IMR-90 (cell line): ENCODE data around the gene SPRR2E. TPM values are rescaled to one million over a fixed set of nuclear protein-coding genes. Genes with fewer than 3 reads are reported as not detected.

Experiments
- ATAC-seq: fragments of 200-7000 bp; cut with Tn5 transposase; 2 replicates; pipeline ENCODE4 v1.9.1; 2020; ENCODE audit warnings: low read depth, mild to moderate bottlenecking, moderate library complexity
- BruUV-seq: library from RNA; stranded (reverse); fragments of 400-500 nt; replicated peaks from 2 replicates; lab custom pipeline; 2021; lab: Mats Ljungman, UMichigan
- CTCF ChIA-PET: fragments of 300-600 bp; formaldehyde crosslinking; extraction: SDS; loops from one replicate; lab custom pipeline; 2021; ENCODE audit warnings: antibody characterized with exemption; lab: Yijun Ruan, JAX
- POLR2A ChIA-PET: fragments of 300-600 bp; sonication (Branson Sonifier 250); formaldehyde crosslinking; loops from one replicate; lab custom pipeline; 2022; ENCODE audit warnings: antibody characterized with exemption; ENCODE audit not compliant: unreplicated experiment; lab: Charles Lee
- DNase-seq: peaks from one replicate; pipeline ENCODE4 v3.0.0; 2013
- H2AFZ ChIP-seq: replicated peaks from 2 replicates; pipeline ENCODE3; 2013; ENCODE audit warnings: low read length, mild to moderate bottlenecking; ENCODE audit not compliant: poor library complexity
- H2AK5ac ChIP-seq: 2 replicates; pipeline ENCODE4 v1.6.1; 2013; ENCODE audit warnings: low read depth, low read length, inconsistent platforms
- H2AK9ac ChIP-seq: replicated peaks from 2 replicates; pipeline ENCODE3; 2013; ENCODE audit warnings: mild to moderate bottlenecking, low read depth, low read length, moderate library complexity; ENCODE audit not compliant: poor library complexity
- H2BK120ac ChIP-seq: 2 replicates; pipeline ENCODE4 v1.6.1; 2013; ENCODE audit warnings: low read depth, low read length, inconsistent platforms
- H2BK15ac ChIP-seq: 3 replicates; pipeline ENCODE4 v1.6.1; 2013; ENCODE audit warnings: low read depth, low read length, inconsistent platforms
- H2BK20ac ChIP-seq: 2 replicates; pipeline ENCODE4 v1.6.1; 2013; ENCODE audit warnings: low read depth, mild to moderate bottlenecking, inconsistent platforms, low read length, moderate library complexity
- H2BK5ac ChIP-seq: 2 replicates; pipeline ENCODE4 v1.6.1; 2013; ENCODE audit warnings: mild to moderate bottlenecking, low read depth, low read length, inconsistent platforms; ENCODE audit not compliant: poor library complexity, severe bottlenecking
- H3K14ac ChIP-seq: replicated peaks from 2 replicates; pipeline ENCODE4 v1.6.1; 2013; ENCODE audit warnings: low read depth, low read length, inconsistent platforms
- H3K18ac ChIP-seq: 2 replicates; pipeline ENCODE4 v1.6.1; 2013; ENCODE audit warnings: low read depth, low read length, control low read depth
- H3K23ac ChIP-seq: 2 replicates; pipeline ENCODE4 v1.6.1; 2013; ENCODE audit warnings: low read depth, low read length, inconsistent platforms
- H3K27ac ChIP-seq: 2 replicates; pipeline ENCODE4 v1.5.1; 2013; ENCODE audit warnings: mild to moderate bottlenecking, control low read depth, low read length; ENCODE audit not compliant: insufficient read depth
- H3K27me3 ChIP-seq: 2 replicates; pipeline ENCODE4 v1.6.1; 2013; ENCODE audit warnings: low read length; ENCODE audit not compliant: control insufficient read depth, insufficient read depth
- H3K36me3 ChIP-seq: 2 replicates; pipeline ENCODE4 v1.6.1; 2013; ENCODE audit warnings: low read length, mixed read lengths; ENCODE audit not compliant: control insufficient read depth, insufficient read depth
- H3K4ac ChIP-seq: 2 replicates; pipeline ENCODE4 v1.6.1; 2013; ENCODE audit warnings: low read depth, low read length, inconsistent platforms
- H3K4me1 ChIP-seq: 2 replicates; pipeline ENCODE4 v1.6.1; 2013; ENCODE audit warnings: low read length, mixed read lengths; ENCODE audit not compliant: control insufficient read depth, insufficient read depth
- H3K4me2 ChIP-seq: 2 replicates; pipeline ENCODE4 v1.6.1; 2013; ENCODE audit warnings: low read depth, mild to moderate bottlenecking, control low read depth, low read length, moderate library complexity
- H3K4me3 ChIP-seq: 2 replicates; pipeline ENCODE4 v1.5.1; 2013; ENCODE audit warnings: low read depth, mild to moderate bottlenecking, control low read depth, low read length, moderate library complexity; ENCODE audit not compliant: insufficient read depth
- H3K56ac ChIP-seq: 2 replicates; pipeline ENCODE4 v1.6.1; 2013; ENCODE audit warnings: low read length, inconsistent platforms; ENCODE audit not compliant: insufficient read depth; ENCODE audit errors: extremely low read depth
- H3K79me1 ChIP-seq, 2 experiments: 2 replicates each; pipeline ENCODE4 v1.6.1; 2013; ENCODE audit warnings: low read length in 2 of 2, inconsistent platforms in 1 of 2, low read depth in 1 of 2
- H3K9ac ChIP-seq: 2 replicates; pipeline ENCODE4 v1.6.1; 2013; ENCODE audit warnings: low read depth, low read length, control low read depth
- H3K9me1 ChIP-seq: 2 replicates; pipeline ENCODE4 v1.6.1; 2013; ENCODE audit warnings: low read length, inconsistent platforms; ENCODE audit not compliant: insufficient read depth
- H3K9me3 ChIP-seq: 2 replicates; pipeline ENCODE4 v1.6.1; 2013; ENCODE audit warnings: low read length; ENCODE audit not compliant: control insufficient read depth, insufficient read depth
- H4K20me1 ChIP-seq: 2 replicates; pipeline ENCODE4 v1.6.1; 2013; ENCODE audit warnings: low read length, inconsistent platforms; ENCODE audit not compliant: insufficient read depth
- H4K5ac ChIP-seq: 2 replicates; pipeline ENCODE4 v1.6.1; 2013; ENCODE audit warnings: mild to moderate bottlenecking, low read depth, low read length, control low read depth
- H4K8ac ChIP-seq, 2 experiments: 2 replicates each; pipeline ENCODE4 v1.6.1; 2013; ENCODE audit warnings: low read depth in 2 of 2, low read length in 2 of 2, control low read depth in 1 of 2, inconsistent platforms in 1 of 2
- H4K91ac ChIP-seq: 2 replicates; pipeline ENCODE4 v1.6.1; 2013; ENCODE audit warnings: low read depth, low read length, inconsistent platforms; ENCODE audit not compliant: insufficient read depth
- BHLHE40 ChIP-seq: fragments of 150-350 bp; IDR thresholded peaks from 2 replicates; pipeline ENCODE4 v1.6.1; 2016; ENCODE audit warnings: mild to moderate bottlenecking, low read depth, low read length
- CEBPB ChIP-seq: IDR thresholded peaks from 2 replicates; pipeline ENCODE4 v1.6.1; 2012; ENCODE audit warnings: low read depth, low read length, improper control_type of control experiment
- CHD1 ChIP-seq: IDR thresholded peaks from 2 replicates; pipeline ENCODE4 v1.6.1; 2012; ENCODE audit warnings: low read depth, low read length, improper control_type of control experiment
- CTCF ChIP-seq: conservative IDR thresholded peaks from 2 replicates; pipeline ENCODE4 v1.5.1; 2012; ENCODE audit warnings: mild to moderate bottlenecking, low read depth, low read length, improper control_type of control experiment
- FOS ChIP-seq: fragments of 150-350 bp; IDR thresholded peaks from 2 replicates; pipeline ENCODE4 v1.6.1; 2016; ENCODE audit warnings: low read depth, low read length
- MAFK ChIP-seq: IDR thresholded peaks from 2 replicates; pipeline ENCODE4 v1.6.1; 2012; ENCODE audit warnings: low read depth, low read length, improper control_type of control experiment
- MAZ ChIP-seq: IDR thresholded peaks from 2 replicates; pipeline ENCODE4 v1.6.1; 2012; ENCODE audit warnings: low read depth, mild to moderate bottlenecking, low read length, improper control_type of control experiment, moderate library complexity, borderline replicate concordance
- MXI1 ChIP-seq: IDR thresholded peaks from 2 replicates; pipeline ENCODE4 v1.6.1; 2012; ENCODE audit warnings: low read depth, mild to moderate bottlenecking, low read length, moderate library complexity, borderline replicate concordance
- NFE2L2 ChIP-seq: fragments of 150-350 bp; IDR thresholded peaks from 2 replicates; pipeline ENCODE4 v1.6.1; 2016; ENCODE audit warnings: low read depth, mild to moderate bottlenecking, low read length
- POLR2A ChIP-seq: IDR thresholded peaks from 2 replicates; pipeline ENCODE4 v1.6.1; 2012; ENCODE audit warnings: mild to moderate bottlenecking, low read depth, low read length
- RAD21 ChIP-seq: IDR thresholded peaks from 2 replicates; pipeline ENCODE4 v1.6.1; 2012; ENCODE audit warnings: low read length, improper control_type of control experiment
- RCOR1 ChIP-seq: IDR thresholded peaks from 2 replicates; pipeline ENCODE4 v1.6.1; 2012; ENCODE audit warnings: mild to moderate bottlenecking, low read length, improper control_type of control experiment; ENCODE audit not compliant: insufficient replicate concordance
- RFX5 ChIP-seq: IDR thresholded peaks from 2 replicates; pipeline ENCODE4 v1.8.0; 2012; ENCODE audit warnings: low read depth, mild to moderate bottlenecking, low read length, moderate library complexity
- SMC3 ChIP-seq: fragments of 150-350 bp; IDR thresholded peaks from 2 replicates; pipeline ENCODE4 v1.6.1; 2016; ENCODE audit warnings: low read depth, mild to moderate bottlenecking, antibody characterized with exemption, low read length, moderate library complexity
- WGBS, 2 experiments: methylation state at CpG; one replicate each; pipeline versions ENCODE4 v1.1.5 to v1.1.7; 2013; ENCODE audit warnings: missing lambda C conversion rate in 2 of 2; ENCODE audit not compliant: insufficient read length in 1 of 2; ENCODE audit errors: extremely low coverage in 2 of 2; 5-methylcytosine and 5-hydroxymethylcytosine counted together
- dilution Hi-C: fragments of 300-500 bp; cut with HindIII; formaldehyde crosslinking; loops from one replicate; pipeline ENCODE4 v1.14.3; 2018; ENCODE audit warnings: low sequenced_read_pairs; ENCODE audit not compliant: unreplicated experiment
- in situ Hi-C: fragments of 300-500 bp; cut with MboI; formaldehyde crosslinking; loops from 3 replicates; pipeline ENCODE4 v1.14.3; 2019; ENCODE audit warnings: low sequenced_read_pairs, inconsistent platforms, mixed read lengths
- intact Hi-C: fragments of 100-400 bp; cut with micrococcal nuclease; formaldehyde crosslinking; loops from 2 replicates; pipeline ENCODE4 v1.10.0; 2022
- polyA plus RNA-seq, 3 experiments: library from polyadenylated mRNA; depleted of rRNA; stranded (reverse); fragments of >200 nt; gene quantifications; 2 replicates each; pipeline ENCODE4 v1.2.3, GENCODE V29; 2012; ENCODE audit warnings: low replicate concordance in 1 of 3
- total RNA-seq: library from RNA; depleted of rRNA; stranded (reverse); fragments of >200 nt; gene quantifications from 2 replicates; pipeline ENCODE4 v1.2.3, GENCODE V29; 2012
- TF ChIP-seq, protein P1 (sequence below): fragments of 150-350 bp; IDR thresholded peaks from 2 replicates; pipeline ENCODE4 v1.6.1; 2016; ENCODE audit warnings: low read depth, mild to moderate bottlenecking, low read length, moderate library complexity, borderline replicate concordance
- TF ChIP-seq, protein P2 (sequence below): fragments of 150-350 bp; IDR thresholded peaks from 2 replicates; pipeline ENCODE4 v1.6.1; 2017; ENCODE audit warnings: mild to moderate bottlenecking, antibody characterized with exemption, low read length, low read depth

The SPRR2E gene
- total and polyA plus RNA-seq, 2 of the 4 experiments (the other 2 are of a cell fraction): not detected

GRCh38 chr1:153100245-153100644, 5.9 kb upstream of the SPRR2E start:
- H2BK5ac ChIP-seq: no peak overlapping the region
- H4K91ac ChIP-seq: no peak overlapping the region
- in situ Hi-C loops: no loop called here
- no peaks in the 10 kb centered on the region for H3K36me3 ChIP-seq
- no peak overlapping the region for H3K4ac ChIP-seq
- CTCF ChIA-PET: no interaction called here
- no peak overlapping the region for H2BK20ac ChIP-seq
- ATAC-seq: no peak
- intact Hi-C loops: no loop called here
- POLR2A ChIA-PET: no interaction called here
- H4K20me1 ChIP-seq: no peaks in the 10 kb centered on the region
- no peaks in the 10 kb centered on the region for H3K27me3 ChIP-seq
- no peak overlapping the region for H3K14ac ChIP-seq
- no peak overlapping the region for H4K8ac ChIP-seq
- H2BK120ac ChIP-seq: no peak overlapping the region
- no peak overlapping the region for H4K5ac ChIP-seq
- no peak overlapping the region for H3K23ac ChIP-seq
- TF ChIP-seq RAD21 (no peak), BHLHE40 (no peak), MAZ (no peak), MAFK (no peak), MXI1 (no peak), POLR2A (no peak), RCOR1 (no peak), NFE2L2 (no peak), CHD1 (no peak), CEBPB (no peak), CTCF (no peak), RFX5 (no peak), SMC3 (no peak), FOS (no peak)
- TF ChIP-seq, protein P1, sequence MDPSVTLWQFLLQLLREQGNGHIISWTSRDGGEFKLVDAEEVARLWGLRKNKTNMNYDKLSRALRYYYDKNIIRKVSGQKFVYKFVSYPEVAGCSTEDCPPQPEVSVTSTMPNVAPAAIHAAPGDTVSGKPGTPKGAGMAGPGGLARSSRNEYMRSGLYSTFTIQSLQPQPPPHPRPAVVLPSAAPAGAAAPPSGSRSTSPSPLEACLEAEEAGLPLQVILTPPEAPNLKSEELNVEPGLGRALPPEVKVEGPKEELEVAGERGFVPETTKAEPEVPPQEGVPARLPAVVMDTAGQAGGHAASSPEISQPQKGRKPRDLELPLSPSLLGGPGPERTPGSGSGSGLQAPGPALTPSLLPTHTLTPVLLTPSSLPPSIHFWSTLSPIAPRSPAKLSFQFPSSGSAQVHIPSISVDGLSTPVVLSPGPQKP: no peak
- TF ChIP-seq, protein P2, sequence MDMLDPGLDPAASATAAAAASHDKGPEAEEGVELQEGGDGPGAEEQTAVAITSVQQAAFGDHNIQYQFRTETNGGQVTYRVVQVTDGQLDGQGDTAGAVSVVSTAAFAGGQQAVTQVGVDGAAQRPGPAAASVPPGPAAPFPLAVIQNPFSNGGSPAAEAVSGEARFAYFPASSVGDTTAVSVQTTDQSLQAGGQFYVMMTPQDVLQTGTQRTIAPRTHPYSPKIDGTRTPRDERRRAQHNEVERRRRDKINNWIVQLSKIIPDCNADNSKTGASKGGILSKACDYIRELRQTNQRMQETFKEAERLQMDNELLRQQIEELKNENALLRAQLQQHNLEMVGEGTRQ: no peak
- no peak overlapping the region for H3K18ac ChIP-seq
- WGBS, 2 experiments: no CpG with 5 or more reads among the region's 5 CpGs
- H3K4me1 ChIP-seq: no peaks in the 10 kb centered on the region
- H2AK5ac ChIP-seq: no peak overlapping the region
- H3K9ac ChIP-seq: no peak overlapping the region
- H3K9me3 ChIP-seq: no peaks in the 10 kb centered on the region
- no peak overlapping the region for H3K27ac ChIP-seq
- peak; percentile 4 for DNase-seq
- H3K4me3 ChIP-seq: no peak overlapping the region
- H2AFZ ChIP-seq: no peak overlapping the region
- H3K9me1 ChIP-seq: no peaks in the 10 kb centered on the region
- H3K56ac ChIP-seq: no peak overlapping the region
- H3K79me1 ChIP-seq: no peaks in the 10 kb centered on the region
- no peak overlapping the region for H3K4me2 ChIP-seq
- BruUV-seq: no TSS peak
- H2AK9ac ChIP-seq: no peak overlapping the region
- no peak overlapping the region for H2BK15ac ChIP-seq
- dilution Hi-C loops: no loop called here
